CD14-positive monocyte (primary cell): ENCODE results near the gene GALNT18. TPM values are rescaled to one million over a fixed set of nuclear protein-coding genes. Genes with fewer than 3 reads are reported as not detected.

ENCODE experiments used
- DNase-seq, 3 donors: peaks; one replicate each; pipeline ENCODE4 v3.0.0-alpha.2; 2011 to 2022
- H2AFZ ChIP-seq: 2 replicates; pipeline ENCODE4 v1.6.0; 2012; ENCODE audit warnings: mild to moderate bottlenecking, low read depth, low read length, inconsistent platforms; ENCODE audit not compliant: insufficient read depth, poor library complexity, severe bottlenecking
- H3K27ac ChIP-seq, 2 donors: 1 replicate in 1 of 2; 2 replicates in 1 of 2; pipeline ENCODE4 v1.5.1; 2012 to 2013; ENCODE audit warnings: low read length in 2 of 2, control low read depth in 1 of 2, inconsistent platforms in 1 of 2, low read depth in 1 of 2, mild to moderate bottlenecking in 1 of 2
- H3K27me3 ChIP-seq, 2 donors: one replicate each; pipeline versions ENCODE4 v1.6.0 to v1.6.1; 2011 to 2013; ENCODE audit warnings: low read length in 2 of 2; ENCODE audit not compliant: control insufficient read depth in 2 of 2, insufficient read depth in 2 of 2
- H3K36me3 ChIP-seq, 2 donors: replicated peaks in 1 of 2; 1 replicate in 1 of 2; 2 replicates in 1 of 2; pipeline versions ENCODE4 v1.5.1 to v1.6.1; 2012 to 2013; ENCODE audit warnings: low read length in 2 of 2, control low read depth in 1 of 2, inconsistent platforms in 1 of 2, mild to moderate bottlenecking in 1 of 2; ENCODE audit not compliant: insufficient read depth in 2 of 2, control insufficient read depth in 1 of 2
- H3K4me1 ChIP-seq, 2 donors: 1 replicate in 1 of 2; 2 replicates in 1 of 2; pipeline versions ENCODE4 v1.5.1 to v1.6.1; 2012 to 2013; ENCODE audit warnings: low read length in 2 of 2, control low read depth in 1 of 2, inconsistent platforms in 1 of 2, mild to moderate bottlenecking in 1 of 2, moderate library complexity in 1 of 2; ENCODE audit not compliant: insufficient read depth in 2 of 2, control insufficient read depth in 1 of 2
- H3K4me2 ChIP-seq: replicated peaks from 2 replicates; pipeline ENCODE3; 2012; ENCODE audit warnings: low read length, moderate library complexity, mild to moderate bottlenecking; ENCODE audit not compliant: poor library complexity, severe bottlenecking; ENCODE audit errors: extremely low read depth
- H3K4me3 ChIP-seq, 3 experiments: fragments of 200-600 bp in 1 of 3; sonication (generic) in 1 of 3; replicated peaks in 1 of 3; 1 replicate in 2 of 3; 2 replicates in 1 of 3; pipeline ENCODE4 v1.5.1; 2011 to 2013; ENCODE audit warnings: low read length in 3 of 3, mild to moderate bottlenecking in 3 of 3, control low read depth in 2 of 3, low read depth in 2 of 3, inconsistent platforms in 1 of 3, moderate library complexity in 1 of 3
- H3K79me2 ChIP-seq: 2 replicates; pipeline ENCODE4 v1.6.0; 2012; ENCODE audit warnings: mild to moderate bottlenecking, control low read depth, inconsistent platforms, low read length, moderate library complexity; ENCODE audit not compliant: insufficient read depth
- H3K9ac ChIP-seq: 2 replicates; pipeline ENCODE4 v1.6.0; 2017; ENCODE audit warnings: low read length, mild to moderate bottlenecking; ENCODE audit not compliant: insufficient read depth, poor library complexity, severe bottlenecking
- H3K9me3 ChIP-seq, 2 donors: replicated peaks in 1 of 2; 1 replicate in 1 of 2; 2 replicates in 1 of 2; pipeline versions ENCODE4 v1.5.1 to v1.6.1; 2012 to 2013; ENCODE audit warnings: low read length in 2 of 2, control low read depth in 1 of 2; ENCODE audit not compliant: control insufficient read depth in 1 of 2, insufficient read depth in 1 of 2
- H4K20me1 ChIP-seq: 2 replicates; pipeline ENCODE4 v1.6.0; 2012; ENCODE audit warnings: mild to moderate bottlenecking, low read length, control low read depth, moderate library complexity; ENCODE audit not compliant: insufficient read depth
- H3K27ac Mint-ChIP-seq, 7 donors: one replicate each; pipeline ENCODE4 v1.8.0; 2020; ENCODE audit warnings: mild to moderate bottlenecking in 7 of 7, mixed read lengths in 7 of 7, moderate library complexity in 6 of 7, inconsistent platforms in 2 of 7
- H3K27me3 Mint-ChIP-seq, 3 donors: one replicate each; pipeline ENCODE4 v1.8.0; 2021 to 2022; ENCODE audit warnings: low read depth in 3 of 3, mild to moderate bottlenecking in 3 of 3, mixed read lengths in 3 of 3, moderate library complexity in 3 of 3, inconsistent platforms in 1 of 3
- H3K36me3 Mint-ChIP-seq, 2 donors: one replicate each; pipeline ENCODE4 v1.8.0; 2020; ENCODE audit warnings: mixed read lengths in 2 of 2, inconsistent platforms in 1 of 2, mild to moderate bottlenecking in 1 of 2
- H3K4me1 Mint-ChIP-seq: one replicate; pipeline ENCODE4 v1.8.0; 2020; ENCODE audit warnings: mild to moderate bottlenecking, mixed read lengths
- H3K4me3 Mint-ChIP-seq, 2 donors: one replicate each; pipeline ENCODE4 v1.8.0; 2020; ENCODE audit warnings: mild to moderate bottlenecking in 2 of 2, mixed read lengths in 2 of 2, moderate library complexity in 1 of 2
- H3K9me3 Mint-ChIP-seq, 7 donors: one replicate each; pipeline ENCODE4 v1.8.0; 2020 to 2022; ENCODE audit warnings: mixed read lengths in 7 of 7, mild to moderate bottlenecking in 6 of 7, moderate library complexity in 6 of 7, inconsistent platforms in 2 of 7
- CTCF ChIP-seq: fragments of 200-600 bp; IDR thresholded peaks from one replicate; pipeline ENCODE4 v1.8.0; 2022; ENCODE audit warnings: antibody characterized with exemption, mild to moderate bottlenecking
- WGBS: methylation state at CpG from one replicate; pipeline ENCODE4 v1.1.5; 2013; ENCODE audit warnings: missing lambda C conversion rate; ENCODE audit not compliant: insufficient coverage; 5-methylcytosine and 5-hydroxymethylcytosine counted together
- intact Hi-C, 2 donors: fragments of 100-400 bp; cut with micrococcal nuclease; formaldehyde crosslinking; loops; one replicate each; pipeline versions ENCODE4 v1.15.0 to v1.15.1; 2023
- polyA plus RNA-seq, 3 donors: library from polyadenylated mRNA; depleted of rRNA in 1 of 3; unstranded in 2 of 3; stranded (reverse) in 1 of 3; fragments of 300-500 nt in 2 of 3; fragments of >200 nt in 1 of 3; fragmentation: Illumina TruSeq in 2 of 3; gene quantifications; 1 replicate in 2 of 3; 2 replicates in 1 of 3; pipeline ENCODE4 v1.2.3, GENCODE V29; 2012 to 2021

Gene GALNT18
- polyA plus RNA-seq, 3 donors = not detected

- no peaks in the 10 kb centered on the region for H3K36me3 ChIP-seq
- TF ChIP-seq CTCF = no peak
- DNase-seq = no peak
- Mint-ChIP-seq H3K4me1 (no peaks in the 10 kb centered on the region), H3K27ac (no peak overlapping the region), H3K4me3 (no peak overlapping the region), H3K9me3 (peaks cover 0 to 1% (median 0%) of the 10 kb centered on the region in 7 donors), H3K36me3 (no peaks in the 10 kb centered on the region), H3K27me3 (peaks cover 13 to 26% (median 19%) of the 10 kb centered on the region in 3 donors)
- H3K9ac ChIP-seq = no peak overlapping the region
- H3K27ac ChIP-seq = no peak overlapping the region
- no peaks in the 10 kb centered on the region for H4K20me1 ChIP-seq
- no peaks in the 10 kb centered on the region for H3K79me2 ChIP-seq
- 94% methylated on average over 3 of the region's 7 CpGs for WGBS
- no peak overlapping the region for H3K4me2 ChIP-seq
- H3K9me3 ChIP-seq = no peaks in the 10 kb centered on the region
- no peak overlapping the region for H3K4me3 ChIP-seq
- no peak overlapping the region for H2AFZ ChIP-seq
- intact Hi-C loops = no loop called here
- no peaks in the 10 kb centered on the region for H3K4me1 ChIP-seq
- no peaks in the 10 kb centered on the region for H3K27me3 ChIP-seq
Observed at GRCh38 chr11:11288972-11289616, 332.7 kb downstream of the GALNT18 start.

- Histone ChIP-seq H3K36me3 (no peaks in the 10 kb centered on the region), H2AFZ (no peak overlapping the region), H3K4me1 (no peaks in the 10 kb centered on the region), H3K79me2 (no peaks in the 10 kb centered on the region), H3K27me3 (no peaks in the 10 kb centered on the region), H3K4me2 (no peak overlapping the region), H3K9ac (no peak overlapping the region), H4K20me1 (no peaks in the 10 kb centered on the region), H3K9me3 (no peaks in the 10 kb centered on the region), H3K27ac (no peak overlapping the region), H3K4me3 (no peak overlapping the region)
- Mint-ChIP-seq H3K4me1 (no peaks in the 10 kb centered on the region), H3K27me3 (peaks cover 8 to 13% (median 9%) of the 10 kb centered on the region in 3 donors), H3K36me3 (no peaks in the 10 kb centered on the region), H3K27ac (no peak overlapping the region), H3K4me3 (no peak overlapping the region), H3K9me3 (peaks cover 0 to 1% (median 0%) of the 10 kb centered on the region in 7 donors)
- DNase-seq = no peak
- 40% methylated on average over 2 of the region's 4 CpGs for WGBS
- intact Hi-C loops = no loop called here
- TF ChIP-seq CTCF = no peak
Observed at GRCh38 chr11:11284481-11284880, 337.3 kb downstream of the GALNT18 start.
